ENCODE results near the gene TMCC1. TPM values are rescaled to one million over a fixed set of nuclear protein-coding genes. Genes with fewer than 3 reads are reported as not detected.
A peak's percentile ranks its signal among the peaks of the same experiment; 100 is the strongest.

The TMCC1 gene
- total RNA-seq, 1 donor from 2014 or later, result 30.5 TPM

DNA sequence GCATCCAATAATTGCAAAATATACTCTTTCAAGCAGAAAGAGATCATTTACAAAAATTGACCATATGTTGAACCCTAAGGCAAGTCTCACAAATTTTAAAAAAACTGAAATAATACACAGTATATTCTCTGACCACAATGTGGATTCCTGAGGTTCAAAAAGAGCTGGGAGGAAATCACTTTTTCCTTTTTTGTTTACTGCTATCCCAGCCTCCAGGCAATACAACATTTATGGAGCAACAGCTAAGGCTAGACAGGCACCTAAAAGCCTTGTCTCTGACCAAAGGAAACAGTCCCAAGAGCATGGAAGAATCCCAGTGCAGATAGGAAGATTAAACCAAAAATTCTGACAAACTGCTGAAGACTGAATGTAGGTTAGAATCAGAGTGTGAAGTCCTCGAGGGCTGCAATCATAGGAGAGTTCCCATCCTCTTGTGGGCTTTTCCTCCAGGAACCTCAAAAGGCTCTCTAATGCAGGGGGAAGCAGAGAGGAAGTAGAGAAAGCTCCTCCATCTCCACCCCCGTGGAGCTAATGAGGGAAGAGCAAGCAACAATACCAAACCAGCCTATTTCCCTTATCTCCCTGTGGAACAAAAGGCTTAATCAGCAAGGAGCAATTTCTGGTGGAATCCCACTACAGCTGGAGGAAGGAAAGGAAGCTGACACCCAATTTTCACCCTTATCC is 57.0 kb downstream of the TMCC1 start:
- DNase-seq (ENCODE audit: low read depth), result no peak

DNA sequence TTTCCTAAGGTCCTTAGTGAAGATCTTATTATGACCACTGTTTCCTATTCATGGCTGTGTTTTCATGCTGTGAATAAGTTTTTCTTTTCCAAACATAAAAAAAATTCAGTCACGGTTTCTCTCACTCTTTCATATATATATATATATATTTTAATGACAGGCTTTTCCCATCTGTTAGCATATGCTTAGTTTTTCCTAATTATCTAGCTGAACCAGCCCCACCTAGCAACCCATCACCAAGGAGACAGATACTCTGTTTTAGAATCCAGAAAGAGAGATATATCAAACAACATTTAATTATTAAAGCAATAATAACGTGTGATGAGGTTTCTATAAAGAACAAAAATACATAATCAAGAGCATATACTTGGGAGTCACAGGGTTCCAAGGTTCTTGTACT is 58.3 kb downstream of the TMCC1 start:
- no peak for DNase-seq (ENCODE audit: low read depth)

- DNase-seq (ENCODE audit: low read depth), result no peak
Measured at GRCh38 chr3:129834580-129834979, 58.9 kb downstream of the TMCC1 start.

GRCh38 chr3:129831942-129832341 is 61.6 kb downstream of the TMCC1 start:
- peak; percentile 20 for DNase-seq (ENCODE audit: low read depth)

DNA sequence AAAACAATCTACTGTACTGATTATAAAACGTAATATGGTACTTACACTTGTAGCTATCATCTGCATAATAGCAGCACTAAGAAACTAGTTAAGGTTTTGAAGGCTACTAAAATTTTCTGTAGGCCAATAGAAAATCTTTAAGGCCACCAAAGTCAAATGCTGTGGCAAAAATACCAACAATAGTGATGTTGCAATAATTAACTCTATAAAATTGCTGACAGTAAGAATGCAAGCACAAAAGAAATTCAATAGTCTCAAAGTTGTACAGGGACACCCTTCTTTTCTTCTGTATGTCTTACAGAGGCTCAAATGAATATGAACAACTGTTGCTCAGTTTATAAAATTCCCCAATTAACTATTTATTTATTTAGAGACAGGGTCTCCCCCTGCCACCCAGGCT is 62.0 kb downstream of the TMCC1 start:
- peak; percentile 8 for DNase-seq (ENCODE audit: low read depth)

- peak; percentile 93 for DNase-seq (ENCODE audit: low read depth)
Measured at GRCh38 chr3:129829640-129830039, 63.9 kb downstream of the TMCC1 start.

DNA sequence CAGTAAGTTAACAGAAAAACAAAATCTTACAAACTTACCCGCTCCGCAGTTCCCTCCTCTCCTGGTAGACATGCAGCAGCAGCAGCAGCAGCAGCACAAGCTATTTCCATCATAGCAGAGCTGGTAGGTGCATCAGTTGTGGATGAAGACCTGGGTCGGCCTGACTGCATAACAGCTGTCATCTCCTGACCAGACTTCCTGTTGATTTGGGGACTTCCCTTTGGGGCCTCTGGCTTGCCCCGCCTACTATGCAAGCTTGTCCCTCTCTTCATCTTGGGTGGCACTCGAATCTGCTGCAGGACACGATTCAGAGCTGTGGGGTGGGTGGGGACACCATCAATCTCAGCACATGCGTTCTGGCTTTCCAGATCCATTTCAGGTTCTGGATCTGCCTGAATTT is 65.7 kb downstream of the TMCC1 start:
- no peak for DNase-seq (ENCODE audit: low read depth)

- peak; percentile 59 for DNase-seq (ENCODE audit: low read depth)
Measured at GRCh38 chr3:129824926-129825541, 68.5 kb downstream of the TMCC1 start.

DNA sequence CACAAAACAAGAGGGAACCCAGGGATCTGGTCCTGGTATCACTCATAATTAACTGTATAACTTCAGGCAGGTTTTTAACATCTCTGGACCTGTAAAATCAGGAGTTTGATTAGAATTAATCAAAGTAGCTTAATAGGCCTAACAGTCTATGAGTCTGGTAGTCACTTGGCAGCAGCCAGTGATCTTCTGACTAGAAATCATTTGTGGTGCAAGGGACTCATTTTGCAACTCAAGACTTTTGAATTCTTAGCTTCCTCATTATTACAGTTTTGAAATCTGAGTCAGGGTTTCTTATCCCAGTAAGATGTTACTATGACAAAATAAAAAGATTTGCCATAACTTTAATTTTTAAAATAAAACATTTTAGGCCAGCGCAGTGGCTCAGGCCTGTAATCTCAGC is 70.8 kb downstream of the TMCC1 start:
- peak; percentile 32 for DNase-seq (ENCODE audit: low read depth)

DNA sequence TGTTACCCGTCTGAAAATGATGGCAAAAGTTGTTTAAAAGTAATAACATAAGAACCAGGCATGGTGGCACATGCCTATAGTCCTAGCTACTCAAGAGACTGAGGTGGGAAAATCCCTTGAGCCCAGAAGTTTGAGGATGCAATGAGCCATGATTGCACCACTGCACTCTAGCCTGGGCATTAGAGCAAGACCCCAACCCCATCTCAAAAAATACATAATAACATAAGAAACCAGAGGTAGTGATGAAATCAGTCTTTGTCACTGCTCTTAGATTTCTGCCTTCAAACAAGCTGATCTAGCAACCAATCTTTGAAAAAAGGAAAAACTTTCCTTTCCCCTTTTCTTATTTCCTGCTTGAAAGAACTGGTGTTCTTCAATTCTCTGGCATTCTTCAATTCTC is 71.3 kb downstream of the TMCC1 start:
- DNase-seq (ENCODE audit: low read depth), result no peak

- DNase-seq (ENCODE audit: low read depth), result no peak
Measured at GRCh38 chr3:129820587-129820986, 72.9 kb downstream of the TMCC1 start.

GRCh38 chr3:129812589-129812988 is 80.9 kb downstream of the TMCC1 start:
- no peak for DNase-seq (ENCODE audit: low read depth)

DNA sequence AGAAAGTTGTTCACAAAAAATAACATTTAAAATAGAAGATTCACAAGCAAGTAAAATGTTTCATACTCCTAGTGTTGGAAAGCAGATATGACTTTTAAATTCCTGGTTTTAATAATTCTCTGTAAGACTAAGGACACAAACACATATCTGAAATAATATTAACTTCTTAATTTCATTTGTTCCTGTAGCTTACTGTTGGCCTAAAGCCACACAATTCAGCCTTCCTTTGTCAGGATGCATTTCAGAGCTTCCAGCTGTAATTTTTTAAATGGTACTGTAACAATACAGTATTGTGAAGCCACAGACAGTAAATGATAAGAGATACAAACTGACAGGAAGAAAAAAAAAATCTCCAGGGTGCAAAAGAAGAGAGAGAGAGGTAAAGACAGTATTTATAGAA is 84.2 kb downstream of the TMCC1 start:
- no peak for DNase-seq (ENCODE audit: low read depth)

- DNase-seq (ENCODE audit: low read depth), result no peak
Measured at GRCh38 chr3:129796146-129796545, 97.4 kb downstream of the TMCC1 start.

DNA sequence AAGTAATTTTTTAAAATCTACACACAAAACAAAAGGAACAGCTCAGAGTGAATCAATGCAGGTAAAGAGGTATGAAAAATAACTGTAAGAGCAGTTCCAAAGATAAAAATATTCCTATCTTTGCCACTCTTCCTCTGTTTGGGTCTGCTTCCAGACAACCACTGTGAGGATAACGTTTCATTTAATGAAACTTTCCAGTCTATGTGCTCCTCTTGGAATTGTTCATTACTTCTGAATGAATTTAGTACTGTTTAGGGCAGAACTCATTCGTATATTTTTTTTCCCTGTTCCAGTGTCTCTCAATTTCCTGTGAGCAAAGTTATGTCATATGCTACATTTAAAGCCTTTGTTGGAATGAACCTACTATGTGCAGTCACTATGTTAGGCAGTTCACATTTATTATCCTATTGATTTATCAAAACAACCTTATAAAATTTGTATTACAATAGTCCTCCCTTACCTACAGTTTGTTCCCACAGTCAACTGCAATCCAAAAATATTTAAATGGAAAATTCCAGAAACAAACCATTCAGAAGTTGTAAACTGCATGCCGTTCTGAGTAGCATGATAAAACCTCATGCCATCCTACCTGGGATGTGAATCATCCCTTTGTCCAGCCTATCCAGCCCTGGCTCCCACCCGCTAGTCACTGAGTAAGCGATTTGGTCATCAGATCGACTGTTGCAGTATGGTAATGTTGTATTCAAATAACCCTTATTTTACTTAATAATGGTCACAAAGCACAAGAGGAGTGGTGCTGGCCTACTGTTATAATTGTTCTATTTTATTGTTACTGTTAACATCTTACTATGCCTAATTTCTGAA is 98.1 kb downstream of the TMCC1 start:
- DNase-seq (ENCODE audit: low read depth), result peak; percentile 85

DNA sequence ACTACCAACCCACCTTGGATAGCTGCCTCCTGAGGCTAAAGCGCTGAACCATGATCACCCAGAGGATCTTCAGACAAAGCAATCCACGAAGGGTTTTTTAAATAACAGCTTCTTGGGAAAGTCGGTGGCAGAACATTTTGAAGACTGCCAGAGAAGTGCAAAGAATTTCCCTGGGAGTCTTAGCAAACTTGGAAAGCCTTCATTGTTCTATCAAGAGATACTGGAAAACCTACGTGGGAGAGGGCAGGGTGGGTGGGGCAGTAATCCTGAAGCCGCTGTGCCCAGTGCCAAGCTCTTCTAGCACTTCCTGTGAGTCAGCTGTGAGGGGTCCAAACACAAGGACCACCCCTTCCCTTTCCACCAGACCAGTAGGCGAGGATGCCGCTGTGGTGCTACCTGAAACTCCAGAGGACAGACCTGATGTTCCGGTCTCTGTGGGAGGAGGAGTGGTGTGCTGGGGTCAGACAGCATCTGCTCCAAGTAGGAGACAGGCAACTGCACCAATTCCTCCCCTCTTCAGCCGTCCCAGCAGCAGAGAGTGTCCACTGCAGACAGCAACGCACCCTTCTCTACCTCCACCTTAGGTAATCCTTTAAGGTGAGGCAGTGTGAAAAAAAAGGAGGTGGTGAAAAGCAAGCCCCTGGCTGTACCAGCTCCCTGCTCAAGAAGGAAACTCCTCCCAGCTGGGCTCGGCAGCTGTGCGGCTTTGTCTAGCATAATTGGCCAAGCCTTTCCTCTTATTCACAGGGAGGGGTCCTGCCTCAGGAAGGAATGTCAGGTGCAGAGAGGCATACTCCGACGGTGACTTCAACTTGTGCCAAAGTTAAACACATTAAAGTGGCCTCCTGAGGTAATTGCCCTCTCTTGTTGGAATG is 99.0 kb downstream of the TMCC1 start:
- DNase-seq (ENCODE audit: low read depth), result peak; percentile 94

DNA sequence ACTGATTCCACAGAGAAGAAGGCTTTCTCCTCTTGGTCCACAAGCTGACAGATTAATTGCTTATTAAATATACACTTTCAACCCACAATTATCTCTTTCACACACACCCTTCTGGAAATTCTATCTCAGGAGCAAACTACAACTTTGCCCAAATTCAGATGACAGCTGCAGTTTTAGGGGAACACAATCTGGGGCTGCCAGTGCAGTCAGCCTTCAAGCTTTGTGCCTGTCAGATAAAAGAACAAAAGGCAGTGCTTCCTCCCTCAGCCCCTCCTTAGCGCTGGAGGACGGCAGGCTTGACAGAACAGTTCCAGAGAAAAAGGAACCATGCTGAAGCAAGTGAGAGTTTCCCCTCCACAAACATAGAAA is 99.6 kb downstream of the TMCC1 start:
- DNase-seq (ENCODE audit: low read depth), result no peak

- DNase-seq (ENCODE audit: low read depth), result peak; percentile 83
Measured at GRCh38 chr3:129793319-129793718, 100.2 kb downstream of the TMCC1 start.

GRCh38 chr3:129783470-129783869 is 110.0 kb downstream of the TMCC1 start:
- DNase-seq (ENCODE audit: low read depth), result peak; percentile 64

DNA sequence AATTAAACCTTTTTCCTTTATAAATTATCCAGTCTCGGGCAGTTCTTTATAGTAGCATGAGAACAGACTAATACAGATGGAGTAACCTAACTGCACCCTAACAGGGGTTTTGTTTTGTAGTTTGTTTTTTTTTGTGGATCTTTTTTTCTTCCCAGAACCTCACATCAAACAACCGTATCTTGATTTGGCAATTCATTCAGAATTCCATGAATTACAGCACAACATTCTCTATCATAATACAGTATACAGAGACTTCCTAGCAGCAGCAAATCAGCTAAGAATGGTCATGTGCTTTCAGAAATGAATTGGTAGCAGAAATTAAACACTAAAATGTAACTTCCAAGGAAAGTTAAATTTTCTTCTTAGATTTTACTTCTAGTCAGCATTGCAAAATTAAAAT is 114.6 kb downstream of the TMCC1 start:
- DNase-seq (ENCODE audit: low read depth), result no peak

DNA sequence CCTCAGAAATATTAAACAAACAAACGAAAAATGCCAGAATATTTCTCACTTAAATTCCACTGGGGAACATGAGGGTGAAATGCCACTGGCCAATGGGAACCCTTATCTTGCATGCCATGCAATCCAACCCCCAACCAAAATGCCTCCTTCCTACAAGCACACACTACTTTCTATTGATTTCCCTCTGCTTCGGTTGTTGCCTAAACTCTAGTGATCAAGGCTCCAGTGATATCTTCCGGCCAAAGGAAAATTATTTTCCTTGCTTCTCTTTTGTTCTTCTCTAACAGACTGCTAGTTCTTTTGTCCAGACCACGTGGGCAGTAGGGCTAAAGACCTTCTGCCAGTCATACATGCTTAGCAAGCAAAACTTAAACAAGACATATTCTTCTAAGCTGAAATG is 115.7 kb downstream of the TMCC1 start:
- no peak for DNase-seq (ENCODE audit: low read depth)

DNA sequence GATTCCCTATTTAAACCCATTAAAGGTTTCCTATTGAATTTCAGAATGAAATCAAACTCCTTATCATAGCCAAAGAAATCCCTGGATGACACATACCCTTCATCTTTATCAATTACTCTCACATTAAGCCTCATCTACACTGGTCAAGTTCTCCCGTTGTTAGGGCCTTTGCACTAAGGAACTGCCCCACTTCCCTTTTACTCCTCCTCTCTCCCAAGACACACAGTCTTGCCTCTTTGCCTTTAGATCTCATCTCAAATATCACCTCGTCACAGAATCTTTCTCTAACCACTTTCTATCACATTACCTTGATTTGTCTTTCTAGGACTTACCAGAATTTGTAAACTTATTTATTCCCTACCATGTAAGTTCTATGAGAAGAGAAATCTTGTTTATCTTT is 117.6 kb downstream of the TMCC1 start:
- no peak for DNase-seq (ENCODE audit: low read depth)

All from renal cortical epithelial cell (primary cell).